ENCODE measurements around the gene FYB2. TPM values are rescaled to one million over a fixed set of nuclear protein-coding genes. Genes with fewer than 3 reads are reported as not detected.

The FYB2 gene
- polyA plus RNA-seq, 2 of the 4 experiments (the other 2 are of a cell fraction) = not detected

- FAIRE-seq (no peak), ATAC-seq (peak; percentile 58 to 78; a peak in 5 of 6 replicates), DNase-seq (ENCODE audit: low read depth in 1 of 2, low spot score in 1 of 2) (peak; percentile 7 to 47)
- Histone ChIP-seq H3K4me2 (peak overlapping the region; percentile 44; the same call in 2 of the 3 replicates), H3K4me1 (peaks cover 16% of the 10 kb centered on the region), H3K27ac (peak overlapping the region; percentile 24 to 28; a peak in 1 of 6 replicates), H3K9me3 (no peaks in the 10 kb centered on the region), H3K4me3 (no peak overlapping the region)
- CTCF ChIA-PET = interaction anchor here (1.5 kb wide), 1 partner anchor 33 kb away, joined by 3 read pairs; no protein-coding TSS in a partner anchor
- 24% methylated on average over 2 of the region's 2 CpGs for WGBS (ENCODE audit: missing lambda C conversion rate)
- no peak for TF ChIP-seq FOSL2 (IDR thresholded peaks at IDR 0.05)
- peak; percentile 53 for TF ChIP-seq FOSL2 (CRISPR knock-in tag; IDR thresholded peaks at IDR 0.05)
- TF ChIP-seq HOXB5 (CRISPR knock-in tag; IDR thresholded peaks at IDR 0.05) = no peak
- POLR2A ChIA-PET = no interaction called here
Observed at GRCh38 chr1:56676571-56677035, 142.6 kb downstream of the FYB2 start.

GRCh38 chr1:56675763-56676162 lies 143.4 kb downstream of the FYB2 start:
- ATAC-seq (no peak), FAIRE-seq (no peak), DNase-seq (ENCODE audit: low read depth in 1 of 2, low spot score in 1 of 2) (no peak)
- ChIA-PET POLR2A (no interaction called here), CTCF (interaction anchor here (0.6 kb wide), 1 partner anchor 13 kb away, joined by 3 read pairs; no protein-coding TSS in a partner anchor)
- TF ChIP-seq CHD4 (IDR thresholded peaks at IDR 0.05; ENCODE audit: borderline replicate concordance) = no peak
- no peak for TF ChIP-seq CEBPB (IDR thresholded peaks at IDR 0.05)
- no peak for TF ChIP-seq CBX8 (IDR thresholded peaks at IDR 0.05)
- no peak for TF ChIP-seq EHF (CRISPR knock-in tag; IDR thresholded peaks at IDR 0.05)
- TF ChIP-seq CHD2 (IDR thresholded peaks at IDR 0.05; ENCODE audit: low read length, partially characterized antibody) = no peak
- TF ChIP-seq KDM1A (IDR thresholded peaks at IDR 0.05; ENCODE audit: low read depth) = no peak
- TF ChIP-seq HOXB5 (CRISPR knock-in tag; IDR thresholded peaks at IDR 0.05) = no peak
- no peak for TF ChIP-seq JUNB (IDR thresholded peaks at IDR 0.05)
- Histone ChIP-seq H3K9me3 (no peaks in the 10 kb centered on the region), H3K4me1 (peaks cover 16% of the 10 kb centered on the region), H3K27ac (no peak overlapping the region), H3K4me2 (no peak overlapping the region; the same call in 2 of the 3 replicates), H3K4me3 (no peak overlapping the region)

DNA sequence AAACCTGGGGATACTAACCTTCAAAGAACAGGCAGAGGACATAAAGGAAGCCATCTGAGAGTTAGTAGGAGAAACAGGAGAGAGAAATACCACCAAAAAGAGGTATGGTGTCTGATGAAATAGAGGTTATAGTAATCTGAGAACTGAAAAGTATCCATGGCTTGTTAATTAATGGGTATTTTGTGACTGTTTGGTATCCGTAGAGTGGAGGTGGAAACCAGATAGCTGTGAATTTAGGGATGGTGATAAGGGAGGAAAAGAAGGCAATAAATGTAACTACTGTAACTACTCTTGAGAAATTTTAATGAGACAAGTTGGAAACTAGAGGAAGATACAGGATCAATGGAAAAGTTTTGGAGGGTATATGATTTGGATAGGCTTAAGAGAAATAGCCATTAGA lies 146.6 kb downstream of the FYB2 start:
- no peak for TF ChIP-seq MAZ (IDR thresholded peaks at IDR 0.05; ENCODE audit: borderline replicate concordance, low read depth, low read length)
- TF ChIP-seq FOSL2 (IDR thresholded peaks at IDR 0.05) = no peak
- no peak for TF ChIP-seq FOSL2 (CRISPR knock-in tag; IDR thresholded peaks at IDR 0.05)
- no peak for TF ChIP-seq JUNB (IDR thresholded peaks at IDR 0.05)
- no peak for TF ChIP-seq EP300 (IDR thresholded peaks at IDR 0.05)
- TF ChIP-seq HOXB5 (CRISPR knock-in tag; IDR thresholded peaks at IDR 0.05) = no peak
- no peak for TF ChIP-seq ZFP36 (IDR thresholded peaks at IDR 0.05; ENCODE audit: borderline replicate concordance, partially characterized antibody)
- TF ChIP-seq, protein P1, sequence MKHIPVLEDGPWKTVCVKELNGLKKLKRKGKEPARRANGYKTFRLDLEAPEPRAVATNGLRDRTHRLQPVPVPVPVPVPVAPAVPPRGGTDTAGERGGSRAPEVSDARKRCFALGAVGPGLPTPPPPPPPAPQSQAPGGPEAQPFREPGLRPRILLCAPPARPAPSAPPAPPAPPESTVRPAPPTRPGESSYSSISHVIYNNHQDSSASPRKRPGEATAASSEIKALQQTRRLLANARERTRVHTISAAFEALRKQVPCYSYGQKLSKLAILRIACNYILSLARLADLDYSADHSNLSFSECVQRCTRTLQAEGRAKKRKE (CRISPR knock-in tag; IDR thresholded peaks at IDR 0.05; ENCODE audit: low read depth) = no peak
- TF ChIP-seq CTCF (IDR thresholded peaks at IDR 0.05) = no peak
- POLR2A ChIA-PET = no interaction called here
- H3K4me3 ChIP-seq = no peak overlapping the region

GRCh38 chr1:56671542-56671941 lies 147.7 kb downstream of the FYB2 start:
- H3K9me3 ChIP-seq = no peaks in the 10 kb centered on the region
- ATAC-seq = no peak
- no peak for DNase-seq (ENCODE audit: low read depth in 1 of 2, low spot score in 1 of 2)
- H3K4me1 ChIP-seq = peaks cover 7% of the 10 kb centered on the region
- no peak overlapping the region for H3K4me3 ChIP-seq
- 98% methylated on average over 2 of the region's 2 CpGs for WGBS (ENCODE audit: missing lambda C conversion rate)
- FAIRE-seq = no peak
- CTCF ChIA-PET = interaction anchor here (1.1 kb wide), 2 partner anchors 38 to 92 kb away, joined by 3 read pairs; partner anchors contain the start of gene PLPP3
- POLR2A ChIA-PET = no interaction called here
- TF ChIP-seq ZNF302 (CRISPR knock-in tag; IDR thresholded peaks at IDR 0.05) (no peak), HDAC2 (IDR thresholded peaks at IDR 0.05) (no peak), ZC3H11A (IDR thresholded peaks at IDR 0.05) (no peak), NPAS2 (CRISPR knock-in tag; IDR thresholded peaks at IDR 0.05; ENCODE audit: borderline replicate concordance) (no peak), FOXS1 (CRISPR knock-in tag; IDR thresholded peaks at IDR 0.05) (no peak)
- H3K4me2 ChIP-seq = no peak overlapping the region
- H3K27ac ChIP-seq = no peak overlapping the region

More for the DNA sequence above, 146.6 kb downstream of the FYB2 start:
- H3K27ac ChIP-seq = no peak overlapping the region
- FAIRE-seq = no peak
- H3K4me2 ChIP-seq = no peak overlapping the region
- 96% methylated on average over 1 of the region's 1 CpG for WGBS (ENCODE audit: missing lambda C conversion rate)
- H3K4me1 ChIP-seq = peaks cover 16% of the 10 kb centered on the region
- no peak for DNase-seq (ENCODE audit: low read depth in 1 of 2, low spot score in 1 of 2)
- CTCF ChIA-PET = interaction anchor here (1.1 kb wide), 1 partner anchor 93 kb away, joined by 3 read pairs; the partner anchor contains the start of gene PLPP3
- H3K9me3 ChIP-seq = no peaks in the 10 kb centered on the region
- no peak for ATAC-seq

Measured in A549 (cell line).